ENCODE results near the gene WWC2.

The WWC2 gene

GRCh38 chr4:183223053-183223452 lies 124.0 kb downstream of the WWC2 start:
- H3K27ac ChIP-seq, result no peak overlapping the region
- TF ChIP-seq CTCF (conservative IDR thresholded peaks at IDR 0.05) (no peak), ZFX (IDR thresholded peaks at IDR 0.05) (no peak)

DNA sequence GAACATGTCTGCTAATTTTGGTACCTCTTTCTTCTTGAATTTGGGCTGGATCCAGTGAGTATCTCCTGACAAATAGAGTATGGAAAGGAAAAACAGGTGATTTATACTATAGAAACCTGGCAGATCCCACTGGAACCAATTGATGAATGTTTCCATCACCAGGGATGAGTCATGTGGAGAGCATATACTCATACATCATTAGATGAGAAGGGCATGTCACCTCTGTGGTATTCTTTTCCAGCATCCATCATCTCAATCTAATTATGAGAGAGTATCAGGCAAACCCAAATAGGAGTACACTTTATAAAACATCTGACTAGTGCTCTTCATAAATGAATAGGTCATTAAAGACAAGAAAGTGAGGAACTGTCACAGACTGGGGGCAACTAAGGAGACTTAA lies 130.3 kb downstream of the WWC2 start:
- no peak for TF ChIP-seq CTCF (conservative IDR thresholded peaks at IDR 0.05)
- no peak for TF ChIP-seq ZFX (IDR thresholded peaks at IDR 0.05)
- H3K27ac ChIP-seq, result no peak overlapping the region

DNA sequence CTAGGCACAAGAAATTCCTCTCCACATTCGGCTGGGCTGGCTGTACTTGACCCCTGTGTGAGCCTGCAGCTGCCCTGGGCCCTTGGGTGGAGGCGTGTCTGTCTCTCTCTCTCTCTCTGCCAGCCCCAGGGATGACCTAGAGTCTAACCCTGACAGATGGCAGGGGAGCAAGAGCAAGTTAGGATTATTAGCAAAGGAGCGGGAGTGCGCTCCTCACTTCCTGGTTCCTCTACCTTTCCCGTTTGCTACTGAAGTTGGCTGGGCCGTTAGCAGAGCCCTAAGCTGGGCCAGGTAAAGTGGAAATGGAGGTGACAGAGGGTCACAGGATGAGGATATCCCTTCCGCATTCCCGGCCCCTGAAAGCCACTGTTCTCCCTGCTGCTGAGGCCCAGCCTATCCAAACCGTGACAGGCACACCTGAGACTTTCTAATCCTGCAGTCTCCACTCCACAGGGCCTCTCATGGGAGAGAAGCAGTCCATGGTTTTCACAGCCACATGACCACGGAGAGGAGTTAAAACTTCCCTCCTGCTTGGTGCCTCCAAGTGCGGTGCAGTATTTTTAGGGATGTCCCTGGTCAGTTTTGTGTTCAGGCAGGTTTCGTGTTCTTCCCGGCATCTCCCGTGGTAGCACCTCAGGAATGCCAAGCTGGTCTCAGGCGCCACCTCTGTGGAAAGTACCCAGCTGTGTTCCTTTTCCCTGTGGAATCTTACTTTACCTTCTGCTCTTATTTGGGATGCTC lies 141.7 kb downstream of the WWC2 start:
- TF ChIP-seq CTCF (conservative IDR thresholded peaks at IDR 0.05) (no peak), ZFX (IDR thresholded peaks at IDR 0.05) (no peak)
- H3K27ac ChIP-seq, result no peak overlapping the region

- H3K27ac ChIP-seq, result no peak overlapping the region
- TF ChIP-seq CTCF (conservative IDR thresholded peaks at IDR 0.05) (no peak), ZFX (IDR thresholded peaks at IDR 0.05) (no peak)
These were observed 142.2 kb downstream of the WWC2 start for GRCh38 chr4:183241322-183241640.

- TF ChIP-seq CTCF (conservative IDR thresholded peaks at IDR 0.05) (no peak), ZFX (IDR thresholded peaks at IDR 0.05) (no peak)
- no peak overlapping the region for H3K27ac ChIP-seq
These were observed 142.7 kb downstream of the WWC2 start for GRCh38 chr4:183241721-183242151.

DNA sequence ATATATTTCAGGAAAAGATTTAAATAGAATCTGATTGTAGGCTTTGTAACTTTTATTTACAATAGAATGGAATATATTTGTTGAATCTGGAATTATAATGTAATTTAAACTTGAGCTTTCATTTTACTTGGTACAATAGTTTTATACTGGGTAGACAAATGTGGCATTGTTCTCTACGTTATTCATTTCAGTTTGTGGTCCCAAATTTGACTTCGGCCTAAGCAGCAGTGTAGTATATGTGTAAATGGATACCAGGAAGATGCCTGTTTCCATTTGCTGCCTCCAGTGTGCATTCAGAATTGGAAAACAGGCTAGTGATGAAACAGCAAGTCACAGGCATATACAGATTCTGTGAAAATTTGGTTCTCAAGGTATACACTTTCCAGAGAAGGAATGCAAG lies 143.2 kb downstream of the WWC2 start:
- TF ChIP-seq CTCF (conservative IDR thresholded peaks at IDR 0.05) (no peak), ZFX (IDR thresholded peaks at IDR 0.05) (no peak)
- no peak overlapping the region for H3K27ac ChIP-seq

DNA sequence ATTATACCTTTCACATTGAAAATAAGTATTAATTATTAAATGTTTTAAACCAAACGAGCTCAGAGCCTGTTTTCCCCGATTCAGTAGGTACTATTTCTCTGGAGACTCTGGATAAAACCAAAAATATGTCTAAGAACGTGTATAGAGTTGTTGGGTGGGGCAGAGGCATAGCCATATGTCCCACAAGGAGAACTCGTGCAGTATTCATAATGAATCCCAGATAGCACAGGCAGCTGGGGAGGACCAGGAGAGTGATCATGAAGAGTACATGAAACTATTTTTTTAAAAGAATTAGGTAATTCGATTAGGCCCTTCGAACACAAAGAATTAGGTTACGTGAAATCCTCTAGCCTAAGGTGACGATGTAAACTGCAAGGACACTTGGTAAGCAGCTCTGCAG lies 145.0 kb downstream of the WWC2 start:
- TF ChIP-seq ZFX (IDR thresholded peaks at IDR 0.05), result no peak
- TF ChIP-seq CTCF (conservative IDR thresholded peaks at IDR 0.05), result no peak
- no peak overlapping the region for H3K27ac ChIP-seq

Data from C4-2B (cell line).